GM19397 (cell line): ENCODE results near the gene OR4D2.
"Not testable (repeated sequence)": the region's sequence is repeated elsewhere in the genome, so short reads cannot be mapped to it uniquely, and the experiment has no call there.

Experiments used
- ATAC-seq: cut with Tn5 transposase; IDR thresholded peaks from one replicate; pipeline ENCODE4 v1.9.1; 2021; ENCODE audit warnings: mild to moderate bottlenecking, moderate library complexity; ENCODE audit not compliant: unreplicated experiment

OR4D2 gene

GRCh38 chr17:58166682-58167081, at the start of gene OR4D2:
TSS of gene OR4D2 (plus strand) at chr17:58166982. CDS start at chr17:58169656, 2,674 bp downstream.
- no peak for ATAC-seq

GRCh38 chr17:58117382-58117781, 49.4 kb upstream of the OR4D2 start:
- ATAC-seq = no peak

GRCh38 chr17:58119491-58119890, 47.3 kb upstream of the OR4D2 start:
- no peak for ATAC-seq

GRCh38 chr17:58120195-58120822, 46.5 kb upstream of the OR4D2 start:
- ATAC-seq = no peak

GRCh38 chr17:58121925-58122324, 44.9 kb upstream of the OR4D2 start:
- no peak for ATAC-seq

GRCh38 chr17:58127846-58128245, 38.9 kb upstream of the OR4D2 start:
- no peak for ATAC-seq

- ATAC-seq = not testable (repeated sequence)
These were observed 34.1 kb upstream of the OR4D2 start for GRCh38 chr17:58132697-58133096.

- no peak for ATAC-seq
These were observed 30.0 kb upstream of the OR4D2 start for GRCh38 chr17:58136669-58137279.

- ATAC-seq = no peak
These were observed 25.3 kb upstream of the OR4D2 start for GRCh38 chr17:58141505-58141904.

GRCh38 chr17:58143335-58143734, 23.4 kb upstream of the OR4D2 start:
- not testable (repeated sequence) for ATAC-seq

GRCh38 chr17:58144801-58145200, 22.0 kb upstream of the OR4D2 start:
- no peak for ATAC-seq

- ATAC-seq = no peak
These were observed 18.8 kb upstream of the OR4D2 start, which contains the start of gene OR4D1 for GRCh38 chr17:58147930-58148434. TSS of gene OR4D1 (plus strand) at chr17:58148384. CDS start at chr17:58155154, 6,770 bp downstream.

- ATAC-seq = no peak
These were observed 18.2 kb upstream of the OR4D2 start for GRCh38 chr17:58148609-58149008.

- no peak for ATAC-seq
These were observed 16.4 kb upstream of the OR4D2 start for GRCh38 chr17:58150394-58150793.

- ATAC-seq = no peak
These were observed 13.7 kb upstream of the OR4D2 start for GRCh38 chr17:58153046-58153445.

- no peak for ATAC-seq
These were observed 13.1 kb upstream of the OR4D2 start for GRCh38 chr17:58153671-58154070.

- ATAC-seq = no peak
These were observed 9.7 kb upstream of the OR4D2 start for GRCh38 chr17:58156839-58157803.

- no peak for ATAC-seq
These were observed 8.6 kb upstream of the OR4D2 start for GRCh38 chr17:58158181-58158580.

GRCh38 chr17:58161566-58161965, 5.2 kb upstream of the OR4D2 start:
- ATAC-seq = no peak

GRCh38 chr17:58165981-58166380, 801 bp upstream of the OR4D2 start:
- ATAC-seq = no peak

GRCh38 chr17:58170622-58171021, 3.8 kb downstream of the OR4D2 start:
- ATAC-seq = no peak
